Stimulated activated CD8-positive, alpha-beta memory T cell treated with anti-CD3 and anti-CD28 coated beads, Interleukin-15, amount 100 ng/mL, for 4 hours (primary cell): ENCODE data around the gene RBMXL2.

Experiments used
- DNase-seq, 2 donors: peaks; one replicate each; pipeline ENCODE4 v3.0.0-alpha.2; 2020; ENCODE audit warnings: low read depth in 2 of 2

Gene RBMXL2

GRCh38 chr11:7088921-7089320 lies at the start of gene RBMXL2:
RBMXL2 (plus strand) TSS chr11:7088998; CDS start chr11:7089121, 123 bp downstream.
- DNase-seq: no peak

DNA sequence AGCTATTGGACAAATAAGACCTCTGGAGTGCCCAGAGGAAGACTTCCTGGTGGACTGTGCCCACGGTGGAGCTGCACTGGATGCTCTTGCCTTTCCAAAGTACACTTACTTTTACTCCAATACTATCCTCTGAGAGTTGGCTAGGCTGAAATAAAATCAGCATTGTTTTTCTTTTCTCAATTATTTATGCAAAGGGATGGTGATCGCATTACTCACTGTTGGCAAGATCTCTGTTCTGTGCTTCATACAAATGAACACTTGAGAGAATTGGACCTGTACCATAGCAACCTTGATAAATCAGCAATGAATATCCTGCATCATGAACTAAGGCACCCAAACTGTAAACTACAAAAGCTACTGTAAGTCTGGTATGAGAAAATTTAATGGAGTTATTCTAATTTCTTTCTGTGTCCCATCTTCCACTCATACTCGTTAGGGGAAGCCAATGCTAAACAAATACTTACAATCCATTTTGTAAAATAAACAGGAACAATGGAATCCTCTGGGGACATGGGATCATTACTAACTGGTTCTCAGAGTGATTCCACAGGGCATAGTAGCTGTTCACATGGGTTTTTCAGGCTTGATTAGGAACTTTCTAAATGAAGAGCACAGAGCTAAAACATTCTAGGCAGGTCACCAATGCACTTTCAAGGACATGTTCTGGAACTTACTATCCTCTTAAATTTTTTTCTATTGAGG lies 42.2 kb upstream of the RBMXL2 start:
- no peak for DNase-seq

DNA sequence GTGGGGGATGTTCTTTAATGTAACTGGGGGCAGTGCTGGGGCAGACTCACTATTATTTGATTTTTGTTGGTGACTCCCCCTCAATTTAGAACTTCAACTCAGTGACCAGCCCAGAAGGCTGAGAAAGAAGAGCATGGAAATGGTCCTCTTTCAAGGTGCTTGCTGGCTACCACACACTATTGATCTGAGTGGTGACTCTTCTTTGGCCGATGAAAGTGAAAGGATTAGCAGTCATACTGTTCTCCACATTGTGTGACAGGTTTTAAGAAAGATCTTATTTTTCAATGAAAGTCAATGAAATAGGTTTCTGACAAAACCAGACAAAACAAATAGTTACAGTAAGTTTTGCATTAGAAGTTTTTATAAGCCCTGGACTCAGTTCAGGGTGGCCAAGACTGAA lies 38.6 kb upstream of the RBMXL2 start:
- no peak for DNase-seq

DNA sequence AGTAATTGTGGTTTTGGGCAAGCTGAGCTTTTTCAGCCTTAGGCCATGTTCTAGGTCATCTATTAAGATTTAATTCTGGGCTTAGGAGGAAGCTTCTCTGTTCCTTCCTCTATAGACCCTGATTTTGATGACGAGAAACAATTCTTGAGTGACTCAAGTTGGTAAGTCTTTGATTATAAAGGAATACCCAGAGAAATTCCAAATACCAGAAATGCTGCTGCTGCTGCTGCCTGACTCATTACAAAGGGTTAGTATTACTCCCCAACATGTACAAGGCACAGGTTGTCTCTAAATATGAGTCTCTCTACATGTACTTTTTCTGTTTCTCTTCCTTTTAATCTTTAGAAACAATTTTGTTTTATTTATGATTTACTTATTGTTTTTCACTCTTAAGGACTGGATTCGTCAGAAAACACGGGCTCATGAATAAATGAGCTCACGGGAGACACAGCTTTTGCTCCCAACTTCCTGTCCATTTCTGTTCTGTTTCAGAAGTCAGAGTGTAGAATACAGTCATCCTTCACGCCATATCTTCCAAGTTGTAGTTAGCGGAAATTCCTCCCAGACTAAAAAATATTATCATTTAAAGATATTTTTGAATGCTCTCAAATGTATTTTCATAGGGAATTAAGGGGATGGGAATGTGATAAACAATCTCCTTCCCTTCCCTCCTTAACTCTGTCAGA lies 31.8 kb upstream of the RBMXL2 start:
- DNase-seq: no peak

DNA sequence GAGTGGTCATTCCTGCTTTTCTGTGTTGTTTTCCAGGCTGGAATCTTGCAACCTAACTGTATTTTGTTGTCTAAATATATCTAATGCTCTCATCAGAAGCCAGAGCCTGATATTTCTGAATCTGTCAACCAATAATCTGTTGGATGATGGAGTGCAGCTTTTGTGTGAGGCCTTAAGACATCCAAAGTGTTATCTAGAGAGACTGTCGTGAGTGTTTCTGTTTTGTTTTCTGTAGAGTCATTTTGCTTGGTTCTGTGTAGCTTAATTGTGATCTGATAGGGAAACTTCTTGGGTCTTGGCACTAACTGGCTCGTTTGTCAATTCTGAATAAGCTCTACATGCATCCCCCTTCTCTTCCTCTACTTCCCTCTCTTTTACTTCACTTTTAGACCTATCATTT lies 31.2 kb upstream of the RBMXL2 start:
- no peak for DNase-seq

DNA sequence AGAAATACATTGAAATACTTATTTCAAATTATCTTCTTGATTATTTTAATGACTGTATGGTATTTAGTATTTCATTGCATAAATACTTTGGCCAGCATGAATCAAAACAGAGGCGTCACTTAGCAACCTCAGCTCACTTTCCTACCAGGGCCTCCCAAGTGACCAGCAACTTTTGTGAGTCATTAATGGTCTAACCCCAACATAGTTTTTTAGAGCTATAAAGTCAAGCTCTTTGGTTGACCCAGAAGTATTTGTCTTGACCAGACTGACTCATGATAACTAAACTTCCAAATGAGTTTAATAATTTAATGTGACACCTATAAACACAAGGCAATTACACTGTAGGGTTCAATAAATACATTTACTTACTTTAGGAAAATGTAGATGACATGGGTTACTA lies 27.9 kb upstream of the RBMXL2 start:
- DNase-seq: no peak

DNA sequence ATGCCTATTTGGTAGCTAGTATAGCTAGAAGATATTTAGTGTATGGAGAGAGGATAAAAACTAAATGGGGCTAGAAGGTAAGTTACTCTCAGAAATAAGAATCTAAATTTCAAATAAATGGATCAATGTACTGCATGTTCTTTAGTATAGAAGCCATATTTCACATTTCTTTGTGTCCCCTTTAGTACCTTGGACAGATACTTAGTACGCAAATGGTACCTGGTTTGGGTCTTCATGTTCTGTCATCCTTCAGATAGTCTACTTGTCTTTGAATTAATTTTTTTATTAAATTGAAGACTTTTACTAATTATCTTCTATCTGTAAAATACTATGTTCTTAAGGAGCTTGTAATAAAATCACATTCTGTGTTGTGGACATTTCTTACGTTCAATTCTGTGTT lies 26.3 kb upstream of the RBMXL2 start:
- DNase-seq: no peak

DNA sequence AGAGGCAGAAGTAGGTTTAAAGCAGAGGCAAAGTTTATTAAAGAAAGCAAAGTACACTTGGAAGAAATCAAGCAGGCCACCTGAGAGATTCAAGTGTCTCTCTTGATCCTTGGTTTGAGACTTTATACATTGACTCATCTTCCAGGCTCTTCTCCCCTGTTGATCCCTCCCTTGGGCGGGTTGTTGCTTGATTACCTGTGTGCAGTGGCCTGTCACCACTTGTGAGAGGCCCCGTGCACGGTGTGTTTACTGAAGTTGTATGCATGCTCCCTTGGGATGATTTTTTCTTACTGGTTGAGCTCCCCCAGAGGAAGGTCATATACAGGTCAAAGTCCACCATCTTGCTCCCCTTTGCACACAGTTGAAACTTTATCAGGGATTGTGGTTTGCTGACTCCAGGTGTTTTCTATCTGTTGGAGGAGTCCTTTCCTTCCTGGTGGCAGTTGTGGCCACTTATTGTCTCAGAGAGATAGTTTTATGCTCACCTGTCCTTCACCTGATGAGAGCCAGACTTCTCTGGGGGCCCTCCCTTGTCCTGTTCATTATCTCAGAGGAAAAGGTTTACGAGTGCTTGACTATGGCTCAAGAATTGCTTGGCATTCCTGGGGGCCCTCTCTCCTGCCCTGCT lies 16.3 kb upstream of the RBMXL2 start:
- DNase-seq: no peak

- DNase-seq: no peak
These were observed 11.7 kb upstream of the RBMXL2 start for GRCh38 chr11:7077101-7077500.

DNA sequence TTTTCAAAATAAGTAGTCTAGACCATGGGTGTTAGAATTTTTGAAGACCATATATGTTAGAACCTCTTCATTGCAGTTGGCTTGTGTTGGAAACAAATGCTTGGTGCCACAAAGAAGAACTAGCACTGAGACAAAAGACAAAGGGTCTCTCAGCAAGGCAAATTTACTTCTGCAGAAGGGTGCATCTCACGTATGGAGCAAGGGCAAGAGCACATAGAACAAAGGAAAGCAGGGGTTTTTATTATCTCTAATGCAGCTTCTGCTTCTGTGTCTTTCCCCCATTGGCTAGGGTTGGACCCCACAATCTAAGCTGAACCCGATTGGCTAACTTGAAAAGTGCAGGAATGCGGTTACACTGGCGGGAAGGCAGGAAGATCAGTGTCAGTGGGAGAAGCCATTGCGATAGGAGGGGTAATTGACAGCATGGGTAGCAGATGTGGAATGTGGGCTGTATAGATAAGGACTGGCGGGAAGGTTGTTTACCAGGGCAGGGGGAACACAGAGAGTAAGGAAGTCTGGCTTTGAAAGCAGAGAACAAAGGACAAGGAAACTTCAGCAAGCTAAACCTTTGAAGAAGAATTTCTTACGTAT lies 9.2 kb upstream of the RBMXL2 start:
- no peak for DNase-seq

DNA sequence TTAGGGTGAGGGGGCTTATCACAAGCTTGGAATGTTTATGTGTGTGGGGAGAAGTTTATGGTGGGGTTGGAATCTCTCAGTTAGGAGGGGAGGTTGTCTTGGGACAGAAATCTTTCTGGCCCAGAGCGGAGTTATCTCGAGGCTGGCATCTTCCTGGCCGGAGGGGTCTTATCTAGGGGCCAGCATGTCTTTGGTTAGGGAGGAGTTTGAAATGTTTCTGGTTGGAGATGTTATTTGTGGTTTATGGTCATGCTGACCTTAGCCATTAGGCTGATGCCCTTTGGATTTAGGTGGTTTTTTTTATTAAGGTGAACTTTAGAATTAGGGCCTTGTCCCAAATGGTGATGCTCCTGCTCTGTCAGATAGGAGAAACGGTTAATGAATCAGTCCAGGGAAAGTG lies 7.9 kb upstream of the RBMXL2 start:
- DNase-seq: no peak

DNA sequence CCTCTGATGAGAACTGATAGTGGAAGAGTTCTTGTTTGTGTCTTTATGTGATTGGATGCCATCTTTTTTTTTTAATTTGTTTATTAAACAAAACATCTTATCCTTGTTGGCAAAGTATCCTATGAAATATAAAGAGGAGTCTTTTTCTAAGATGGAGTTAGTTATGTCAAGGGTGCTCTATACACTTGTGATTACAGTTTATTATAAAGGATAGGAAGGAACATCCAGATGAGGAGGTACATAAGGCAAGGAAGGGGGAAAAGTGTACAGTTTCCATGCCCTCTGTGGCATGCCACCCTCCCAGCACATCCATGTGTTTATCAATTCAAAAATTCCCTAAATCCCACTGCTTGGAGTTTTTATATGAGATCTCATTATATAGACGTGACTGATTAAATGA lies 7.4 kb upstream of the RBMXL2 start:
- DNase-seq: no peak

DNA sequence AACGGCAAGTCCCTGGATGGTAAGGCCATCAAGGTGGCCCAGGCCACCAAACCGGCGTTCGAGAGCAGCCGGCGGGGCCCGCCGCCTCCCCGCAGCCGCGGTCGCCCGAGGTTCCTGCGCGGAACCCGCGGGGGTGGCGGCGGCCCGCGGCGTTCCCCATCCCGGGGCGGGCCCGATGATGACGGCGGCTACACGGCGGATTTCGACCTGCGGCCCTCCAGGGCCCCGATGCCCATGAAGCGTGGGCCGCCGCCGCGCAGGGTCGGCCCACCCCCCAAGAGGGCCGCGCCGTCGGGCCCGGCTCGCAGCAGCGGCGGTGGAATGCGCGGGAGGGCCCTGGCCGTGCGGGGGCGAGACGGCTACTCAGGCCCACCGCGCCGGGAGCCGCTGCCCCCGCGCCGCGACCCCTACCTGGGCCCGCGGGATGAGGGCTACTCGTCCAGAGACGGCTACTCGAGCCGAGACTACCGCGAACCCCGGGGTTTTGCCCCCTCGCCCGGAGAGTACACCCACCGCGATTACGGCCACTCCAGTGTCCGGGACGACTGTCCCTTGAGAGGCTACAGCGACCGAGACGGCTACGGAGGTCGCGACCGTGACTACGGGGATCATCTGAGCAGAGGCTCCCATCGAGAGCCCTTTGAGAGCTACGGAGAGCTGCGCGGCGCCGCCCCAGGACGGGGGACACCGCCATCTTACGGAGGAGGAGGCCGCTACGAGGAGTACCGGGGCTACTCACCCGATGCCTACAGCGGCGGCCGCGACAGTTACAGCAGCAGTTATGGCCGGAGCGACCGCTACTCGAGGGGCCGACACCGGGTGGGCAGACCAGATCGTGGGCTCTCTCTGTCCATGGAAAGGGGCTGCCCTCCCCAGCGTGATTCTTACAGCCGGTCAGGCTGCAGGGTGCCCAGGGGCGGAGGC lies 792 bp downstream of the RBMXL2 start:
- no peak for DNase-seq

GRCh38 chr11:7098235-7098832 lies 9.5 kb downstream of the RBMXL2 start:
- no peak for DNase-seq

GRCh38 chr11:7115780-7116179 lies 27.0 kb downstream of the RBMXL2 start:
- DNase-seq: no peak

- DNase-seq: no peak
These were observed 27.6 kb downstream of the RBMXL2 start for GRCh38 chr11:7116370-7116769.

- DNase-seq: no peak
These were observed 49.3 kb downstream of the RBMXL2 start for GRCh38 chr11:7138051-7138450.
